ENCODE results near the gene LDLRAD4.

Gene LDLRAD4

DNA sequence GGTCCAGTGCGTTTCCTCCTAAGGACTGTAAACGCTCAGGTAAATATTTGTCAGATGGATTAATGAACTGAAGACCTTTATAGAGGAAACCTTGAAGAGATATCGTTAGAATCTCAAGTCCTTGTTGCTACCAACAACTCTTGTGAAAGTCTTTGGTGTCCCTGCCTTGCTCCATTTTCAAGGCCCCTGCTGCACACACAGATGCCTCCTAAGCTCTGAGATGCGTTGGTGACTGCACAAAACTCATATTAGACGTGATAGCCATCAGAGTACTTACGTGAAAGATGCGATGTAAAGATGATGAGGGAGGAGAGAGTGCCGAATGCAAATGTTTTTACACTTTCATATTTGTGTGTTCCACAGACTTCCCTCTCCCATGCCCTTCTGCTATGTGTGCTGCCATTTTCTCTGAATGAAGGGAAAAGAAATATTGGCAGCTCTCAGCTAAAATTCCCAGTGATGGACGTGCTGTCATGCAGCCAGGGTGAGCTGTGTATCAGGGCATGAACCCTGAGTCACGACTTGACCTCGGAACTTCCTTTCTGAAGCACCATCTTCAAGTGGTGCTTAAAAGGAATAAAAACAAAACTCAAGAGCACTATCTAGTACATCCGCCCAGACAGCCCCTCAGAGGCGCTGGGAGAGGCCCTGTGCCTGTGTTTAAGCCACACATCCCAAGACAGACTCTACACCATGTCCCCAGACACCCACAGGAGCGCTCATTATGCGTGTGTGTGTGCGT lies 390.4 kb downstream of the LDLRAD4 start:
- TF ChIP-seq CTCF (conservative IDR thresholded peaks at IDR 0.05; ENCODE audit: low read depth, low read length): no peak
- no peak for DNase-seq (ENCODE audit: low read depth)
- no peak overlapping the region for H3K4me3 ChIP-seq (ENCODE audit: low read length)

GRCh38 chr18:13610555-13611141 lies 392.1 kb downstream of the LDLRAD4 start:
- no peak overlapping the region for H3K4me3 ChIP-seq (ENCODE audit: low read length)
- TF ChIP-seq CTCF (conservative IDR thresholded peaks at IDR 0.05; ENCODE audit: low read depth, low read length): no peak
- no peak for DNase-seq (ENCODE audit: low read depth)

GRCh38 chr18:13611142-13611600 lies 392.6 kb downstream of the LDLRAD4 start:
- TF ChIP-seq CTCF (conservative IDR thresholded peaks at IDR 0.05; ENCODE audit: low read depth, low read length): no peak
- DNase-seq (ENCODE audit: low read depth): no peak
- H3K4me3 ChIP-seq (ENCODE audit: low read length): peak overlapping the region; percentile 19

GRCh38 chr18:13611601-13612195 lies 393.1 kb downstream of the LDLRAD4 start:
- peak overlapping the region; percentile 19 for H3K4me3 ChIP-seq (ENCODE audit: low read length)
- no peak for DNase-seq (ENCODE audit: low read depth)
- no peak for TF ChIP-seq CTCF (conservative IDR thresholded peaks at IDR 0.05; ENCODE audit: low read depth, low read length)

DNA sequence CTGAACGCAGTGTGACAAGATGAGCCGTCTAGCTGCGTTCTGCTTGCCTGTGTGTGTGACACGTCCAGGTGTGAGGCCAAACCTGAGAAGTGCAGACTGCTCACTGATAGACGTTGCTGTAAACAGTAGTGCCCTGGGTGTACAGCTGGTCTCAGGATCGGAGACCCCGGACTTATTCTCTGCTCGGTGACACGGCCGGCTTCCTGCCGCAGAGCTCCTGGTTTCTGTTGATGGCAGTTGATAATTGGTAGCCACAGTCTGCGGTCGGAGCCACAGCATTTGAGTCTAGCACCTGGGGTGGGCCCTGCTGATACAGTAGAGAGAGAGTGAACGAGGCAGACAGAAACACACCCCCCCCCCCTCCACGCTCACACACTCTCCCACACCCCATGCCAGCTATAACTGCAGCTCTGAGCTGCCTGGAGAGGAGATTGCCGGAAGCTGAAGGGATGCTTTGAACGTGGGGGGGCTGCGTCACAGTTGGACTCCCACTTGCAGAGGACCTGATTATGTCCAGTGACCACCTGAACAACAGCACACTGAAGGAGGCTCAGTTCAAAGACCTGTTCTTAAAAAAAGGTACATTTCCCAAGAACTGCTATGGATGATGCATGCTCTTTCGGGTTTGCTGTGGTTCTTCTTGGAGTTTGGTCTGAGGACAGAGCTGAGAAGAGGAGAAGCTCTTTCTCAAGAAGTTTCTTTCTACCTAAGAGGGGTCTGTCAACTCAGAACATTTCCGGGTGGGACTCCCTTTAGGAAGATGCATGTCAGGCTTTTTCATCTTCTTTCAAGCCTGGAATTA lies 393.8 kb downstream of the LDLRAD4 start:
- H3K4me3 ChIP-seq (ENCODE audit: low read length): no peak overlapping the region
- DNase-seq (ENCODE audit: low read depth): no peak
- TF ChIP-seq CTCF (conservative IDR thresholded peaks at IDR 0.05; ENCODE audit: low read depth, low read length): no peak

DNA sequence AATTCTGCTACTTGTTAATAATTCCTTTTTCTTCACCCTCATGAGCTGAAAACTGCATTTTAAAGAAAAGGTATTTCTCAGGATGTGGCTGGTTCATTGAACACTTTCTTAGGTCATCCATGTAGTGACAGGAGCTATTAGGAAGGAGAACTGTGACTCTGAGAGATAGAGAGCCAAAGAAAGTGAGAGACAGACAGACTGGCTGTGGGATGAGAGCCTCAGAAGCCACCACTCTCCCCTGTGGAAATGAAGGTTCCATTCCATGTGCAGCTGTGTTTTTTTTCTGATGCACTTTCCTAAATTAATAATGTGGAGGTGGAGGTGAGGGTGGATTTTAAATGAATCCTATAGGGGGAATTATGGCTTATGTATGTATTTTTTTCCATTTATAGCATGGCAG lies 394.5 kb downstream of the LDLRAD4 start:
- TF ChIP-seq CTCF (conservative IDR thresholded peaks at IDR 0.05; ENCODE audit: low read depth, low read length): no peak
- DNase-seq (ENCODE audit: low read depth): no peak

More for the DNA sequence above, 394.5 kb downstream of the LDLRAD4 start:
- no peak overlapping the region for H3K4me3 ChIP-seq (ENCODE audit: low read length)

All from retinal pigment epithelial cell (primary cell).